Osteoblast (primary cell): ENCODE data around the gene HS1BP3. TPM values are rescaled to one million over a fixed set of nuclear protein-coding genes. Genes with fewer than 3 reads are reported as not detected.

Source experiments
- DNase-seq: peaks from one replicate; pipeline ENCODE4 v3.0.0; 2011; ENCODE audit warnings: low spot score, mixed read lengths; ENCODE audit not compliant: insufficient read length; ENCODE audit errors: missing footprints
- H2AFZ ChIP-seq: 2 replicates; pipeline ENCODE4 v1.6.0; 2011; ENCODE audit warnings: mild to moderate bottlenecking, low read length
- H3K27ac ChIP-seq: 2 replicates; pipeline ENCODE4 v1.5.1; 2011; ENCODE audit warnings: mild to moderate bottlenecking, low read depth, low read length, moderate library complexity
- H3K27me3 ChIP-seq: 2 replicates; pipeline ENCODE4 v1.6.0; 2012; ENCODE audit warnings: mild to moderate bottlenecking, control low read depth, inconsistent platforms, low read length, moderate library complexity; ENCODE audit not compliant: insufficient read depth
- H3K36me3 ChIP-seq: 2 replicates; pipeline ENCODE4 v1.5.1; 2011; ENCODE audit warnings: mild to moderate bottlenecking, low read length, control low read depth, moderate library complexity; ENCODE audit not compliant: insufficient read depth
- H3K4me1 ChIP-seq: 2 replicates; pipeline ENCODE4 v1.5.1; 2011; ENCODE audit warnings: mild to moderate bottlenecking, low read length, control low read depth, moderate library complexity; ENCODE audit not compliant: insufficient read depth
- H3K4me2 ChIP-seq: 2 replicates; pipeline ENCODE4 v1.6.0; 2011; ENCODE audit warnings: mild to moderate bottlenecking, low read length; ENCODE audit not compliant: insufficient read depth
- H3K4me3 ChIP-seq: fragments of 200-600 bp; sonication (generic); 3 replicates; pipeline ENCODE4 v1.5.1; 2012; ENCODE audit warnings: mild to moderate bottlenecking, low read length, inconsistent platforms; ENCODE audit not compliant: insufficient read depth
- H3K79me2 ChIP-seq: 2 replicates; pipeline ENCODE4 v1.6.0; 2012; ENCODE audit warnings: mild to moderate bottlenecking, low read length, control low read depth, inconsistent platforms; ENCODE audit not compliant: insufficient read depth
- H3K9me3 ChIP-seq: 2 replicates; pipeline ENCODE4 v1.5.1; 2011; ENCODE audit warnings: low read depth, low read length, control low read depth
- H4K20me1 ChIP-seq: 2 replicates; pipeline ENCODE4 v1.6.0; 2012; ENCODE audit warnings: mild to moderate bottlenecking, low read length, control low read depth; ENCODE audit not compliant: insufficient read depth
- CTCF ChIP-seq: IDR thresholded peaks from 2 replicates; pipeline ENCODE4 v1.5.1; 2011; ENCODE audit warnings: mild to moderate bottlenecking, low read depth, low read length, moderate library complexity; ENCODE audit errors: extremely low read depth
- total RNA-seq: library from RNA; depleted of rRNA; stranded (reverse); fragments of >200 nt; gene quantifications from 2 replicates; pipeline ENCODE4 v1.2.3, GENCODE V29; 2012

HS1BP3 gene
- total RNA-seq, 1 donor: 47.8 TPM

GRCh38 chr2:20574423-20574911 lies 76.4 kb downstream of the HS1BP3 start:
- H3K4me1 ChIP-seq: peaks cover 34% of the 10 kb centered on the region
- no peak overlapping the region for H3K4me2 ChIP-seq
- no peak overlapping the region for H3K4me3 ChIP-seq
- H2AFZ ChIP-seq: no peak overlapping the region
- H3K9me3 ChIP-seq: no peaks in the 10 kb centered on the region
- no peaks in the 10 kb centered on the region for H4K20me1 ChIP-seq
- no peaks in the 10 kb centered on the region for H3K79me2 ChIP-seq
- peak; percentile 76 for DNase-seq
- no peaks in the 10 kb centered on the region for H3K36me3 ChIP-seq
- no peak for TF ChIP-seq CTCF
- H3K27ac ChIP-seq: no peak overlapping the region
- no peaks in the 10 kb centered on the region for H3K27me3 ChIP-seq

- DNase-seq: peak; percentile 82
- Histone ChIP-seq H3K4me2 (peak overlapping the region; percentile 9), H3K4me1 (peaks cover 34% of the 10 kb centered on the region), H3K79me2 (no peaks in the 10 kb centered on the region), H3K27me3 (no peaks in the 10 kb centered on the region), H4K20me1 (no peaks in the 10 kb centered on the region), H3K4me3 (no peak overlapping the region), H2AFZ (peak overlapping the region; percentile 54), H3K9me3 (no peaks in the 10 kb centered on the region), H3K36me3 (no peaks in the 10 kb centered on the region), H3K27ac (peak overlapping the region; percentile 20)
- TF ChIP-seq CTCF: no peak
Measured at GRCh38 chr2:20573620-20574422, 77.1 kb downstream of the HS1BP3 start.

GRCh38 chr2:20572221-20572620 lies 78.7 kb downstream of the HS1BP3 start:
- Histone ChIP-seq H3K27me3 (no peaks in the 10 kb centered on the region), H3K9me3 (no peaks in the 10 kb centered on the region), H3K79me2 (no peaks in the 10 kb centered on the region), H3K27ac (no peak overlapping the region), H2AFZ (no peak overlapping the region), H3K4me2 (no peak overlapping the region), H3K4me1 (peaks cover 26% of the 10 kb centered on the region), H4K20me1 (no peaks in the 10 kb centered on the region), H3K4me3 (no peak overlapping the region), H3K36me3 (no peaks in the 10 kb centered on the region)
- peak; percentile 80 for DNase-seq
- no peak for TF ChIP-seq CTCF

- Histone ChIP-seq H3K36me3 (no peaks in the 10 kb centered on the region), H2AFZ (no peak overlapping the region), H3K4me3 (no peak overlapping the region), H3K9me3 (no peaks in the 10 kb centered on the region), H3K79me2 (no peaks in the 10 kb centered on the region), H4K20me1 (no peaks in the 10 kb centered on the region), H3K4me2 (no peak overlapping the region), H3K4me1 (peaks cover 26% of the 10 kb centered on the region), H3K27ac (no peak overlapping the region), H3K27me3 (no peaks in the 10 kb centered on the region)
- peak; percentile 75 for DNase-seq
- TF ChIP-seq CTCF: no peak
Measured at GRCh38 chr2:20571644-20572215, 79.2 kb downstream of the HS1BP3 start.
